HG03066 (cell line): ENCODE measurements around the gene PPT2.
A peak's percentile ranks its signal among the peaks of the same experiment; 100 is the strongest.
"Not testable (repeated sequence)": the region's sequence is repeated elsewhere in the genome, so short reads cannot be mapped to it uniquely, and the experiment has no call there.

Source experiments
- ATAC-seq: cut with Tn5 transposase; IDR thresholded peaks from one replicate; pipeline ENCODE4 v1.9.1; 2021; ENCODE audit warnings: low read depth; ENCODE audit not compliant: unreplicated experiment

The PPT2 gene

DNA sequence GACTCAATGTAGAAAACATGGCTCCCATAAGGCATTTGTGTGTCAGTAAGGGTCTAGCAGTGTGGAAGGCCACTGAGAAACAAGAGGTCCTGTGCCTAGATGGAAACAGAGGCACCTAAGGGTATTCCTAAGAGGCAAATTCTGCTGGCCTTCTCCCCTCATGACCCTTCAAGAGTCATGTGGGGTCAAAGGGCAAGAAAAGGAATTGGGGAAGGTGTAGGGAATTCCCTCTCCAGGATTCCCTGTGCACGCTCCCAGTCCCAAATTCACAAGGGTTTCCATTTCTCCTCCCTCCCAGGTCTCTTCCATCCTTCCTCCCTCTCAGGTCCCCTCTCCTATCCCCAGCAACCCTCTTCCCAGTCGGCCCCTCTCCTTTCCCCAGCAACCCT lies 21.4 kb downstream of the PPT2 start:
- no peak for ATAC-seq

DNA sequence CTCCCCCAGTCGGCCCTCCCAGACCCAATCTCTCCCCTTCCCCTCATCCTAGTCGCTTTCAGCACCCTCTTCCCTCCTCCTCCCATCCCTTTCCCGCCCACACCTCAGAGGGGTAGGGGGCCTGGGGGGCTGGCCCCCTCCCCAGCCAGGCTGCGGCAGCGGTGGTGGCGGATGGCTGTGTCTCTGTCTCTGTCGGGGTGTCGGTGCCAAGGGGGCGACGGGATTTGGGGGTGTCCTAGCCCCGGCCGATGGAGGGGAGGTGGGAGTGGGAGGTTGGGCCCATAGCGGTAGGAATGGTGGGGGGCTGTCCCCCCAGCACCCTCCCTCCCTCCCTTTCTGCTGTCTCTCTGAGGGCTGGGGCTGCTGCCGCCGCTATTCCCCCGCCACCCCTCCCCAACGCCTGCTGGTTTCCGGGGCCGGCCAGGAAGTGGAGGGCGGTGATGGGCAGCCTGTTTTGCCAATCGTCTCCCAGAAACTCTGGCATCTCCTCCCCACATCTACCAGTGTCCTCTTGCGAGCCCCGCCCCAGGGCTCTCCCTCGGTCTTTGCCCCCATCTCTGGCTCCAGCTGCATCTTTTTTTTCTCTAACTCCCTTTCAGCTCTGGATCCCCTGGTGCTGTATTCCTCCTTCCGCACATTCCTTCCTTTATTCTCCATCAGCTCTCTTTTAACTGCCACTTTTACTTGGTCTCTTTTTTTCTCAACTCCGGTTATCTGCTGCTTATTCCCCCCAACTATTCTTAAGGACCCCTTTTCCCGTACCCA lies 22.0 kb downstream of the PPT2 start, which contains the start of gene AGPAT1:
Gene AGPAT1 (minus strand): TSS at position 374 of the 765 bp plus-strand sequence. CDS start 4,588 bp downstream, outside the sequence.
- ATAC-seq: no peak

DNA sequence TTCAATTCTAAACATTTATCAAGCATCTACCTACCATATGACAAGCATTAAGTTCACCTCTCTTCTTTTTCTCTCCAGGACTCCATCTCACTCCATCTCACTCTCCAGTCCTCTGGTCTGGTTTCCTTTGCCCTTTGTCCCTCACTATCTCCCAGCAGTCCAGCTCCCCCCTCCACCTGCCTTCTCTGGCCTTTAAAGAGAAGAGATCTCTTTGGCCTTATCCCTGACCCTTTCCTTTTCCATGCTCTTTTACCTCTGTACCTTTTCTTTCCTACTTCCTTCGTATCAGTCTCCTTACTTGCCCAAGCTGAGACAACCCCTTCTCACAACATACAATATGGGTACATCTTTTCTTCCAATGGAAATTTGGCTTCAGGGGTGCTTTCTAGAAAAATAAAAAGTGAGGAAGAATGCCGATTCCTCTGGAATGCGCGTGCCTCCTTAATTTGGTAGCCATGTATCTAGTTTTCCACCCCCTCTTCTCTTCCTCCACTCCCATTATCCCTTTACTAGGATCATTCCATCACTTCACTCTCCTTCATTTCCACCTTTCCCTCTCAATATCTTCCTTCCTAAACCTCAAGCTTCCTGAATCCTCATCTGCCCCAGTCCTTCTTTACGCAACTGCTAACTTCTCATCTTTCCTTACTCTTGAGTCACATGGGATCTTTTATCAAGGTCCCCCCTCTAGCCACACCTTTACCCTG lies 22.7 kb downstream of the PPT2 start:
- no peak for ATAC-seq

DNA sequence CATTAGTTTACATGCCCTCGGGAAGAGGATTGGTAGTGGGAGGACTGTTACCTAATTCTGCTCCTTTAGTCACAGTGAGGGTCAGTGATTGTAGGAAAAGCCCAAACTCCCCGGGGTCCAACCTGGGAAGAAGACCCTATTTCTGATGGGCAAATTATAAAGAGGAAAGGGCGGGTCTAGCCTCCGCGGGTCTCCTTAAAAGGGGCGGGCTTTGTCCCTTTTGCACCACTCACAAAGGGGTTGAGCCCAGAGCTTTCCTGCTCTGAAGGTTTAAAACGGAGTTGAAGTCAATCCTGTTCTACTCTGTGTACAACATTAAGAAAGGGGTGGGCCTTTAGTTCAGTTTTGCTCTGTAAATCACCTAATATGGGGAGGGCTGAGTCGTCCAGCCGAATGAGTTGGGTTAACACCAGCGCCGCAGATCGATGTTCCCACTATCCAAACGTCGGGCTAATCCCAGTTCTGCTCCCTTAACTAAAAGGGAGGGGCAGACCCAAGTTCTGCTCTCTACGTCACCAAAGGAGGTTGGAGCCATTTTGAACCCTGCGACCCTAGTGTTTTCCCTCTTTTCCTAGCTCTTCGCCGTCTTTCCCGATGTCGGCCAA lies 23.3 kb downstream of the PPT2 start:
- no peak for ATAC-seq

DNA sequence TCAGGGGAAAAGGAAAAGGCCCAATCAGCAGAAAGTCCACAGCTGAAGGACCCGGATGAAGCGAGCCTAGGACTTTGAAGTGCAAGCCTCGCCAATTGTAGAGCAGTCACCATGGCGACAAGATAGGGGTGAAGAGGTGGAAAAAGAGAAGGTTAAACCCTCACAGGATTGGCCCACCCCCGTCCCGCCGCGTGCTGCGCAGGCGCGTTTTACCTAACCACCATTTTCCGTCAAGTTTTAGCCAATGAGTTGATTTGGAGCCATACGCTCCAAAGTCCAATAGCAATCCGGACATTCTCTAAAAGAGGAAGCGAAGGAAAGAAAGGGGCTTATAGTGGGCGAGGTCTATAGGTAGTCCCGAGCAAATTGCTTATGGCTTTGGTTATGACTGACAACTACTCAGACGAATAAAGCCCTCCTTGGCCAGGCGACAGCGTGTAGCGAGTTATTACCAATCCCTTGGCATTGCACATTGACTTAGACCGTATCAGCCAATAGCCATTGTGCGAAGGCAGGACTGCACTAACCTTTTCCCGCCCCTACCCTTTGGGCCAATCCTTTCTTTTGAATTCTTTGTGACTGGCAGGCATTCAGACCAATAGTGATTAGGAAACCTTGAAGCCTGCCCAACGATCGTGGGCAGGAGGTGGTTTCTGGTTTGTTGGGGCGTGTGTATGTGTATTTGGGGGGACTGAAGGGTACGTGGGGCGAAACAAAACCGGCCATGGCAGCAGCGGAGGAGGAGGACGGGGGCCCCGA lies 24.0 kb downstream of the PPT2 start, which contains the start of gene RNF5:
Gene RNF5 (plus strand): TSS at position 618 of the 759 bp plus-strand sequence. CDS start 107 bp downstream, at position 725.
- ATAC-seq: peak; percentile 81

DNA sequence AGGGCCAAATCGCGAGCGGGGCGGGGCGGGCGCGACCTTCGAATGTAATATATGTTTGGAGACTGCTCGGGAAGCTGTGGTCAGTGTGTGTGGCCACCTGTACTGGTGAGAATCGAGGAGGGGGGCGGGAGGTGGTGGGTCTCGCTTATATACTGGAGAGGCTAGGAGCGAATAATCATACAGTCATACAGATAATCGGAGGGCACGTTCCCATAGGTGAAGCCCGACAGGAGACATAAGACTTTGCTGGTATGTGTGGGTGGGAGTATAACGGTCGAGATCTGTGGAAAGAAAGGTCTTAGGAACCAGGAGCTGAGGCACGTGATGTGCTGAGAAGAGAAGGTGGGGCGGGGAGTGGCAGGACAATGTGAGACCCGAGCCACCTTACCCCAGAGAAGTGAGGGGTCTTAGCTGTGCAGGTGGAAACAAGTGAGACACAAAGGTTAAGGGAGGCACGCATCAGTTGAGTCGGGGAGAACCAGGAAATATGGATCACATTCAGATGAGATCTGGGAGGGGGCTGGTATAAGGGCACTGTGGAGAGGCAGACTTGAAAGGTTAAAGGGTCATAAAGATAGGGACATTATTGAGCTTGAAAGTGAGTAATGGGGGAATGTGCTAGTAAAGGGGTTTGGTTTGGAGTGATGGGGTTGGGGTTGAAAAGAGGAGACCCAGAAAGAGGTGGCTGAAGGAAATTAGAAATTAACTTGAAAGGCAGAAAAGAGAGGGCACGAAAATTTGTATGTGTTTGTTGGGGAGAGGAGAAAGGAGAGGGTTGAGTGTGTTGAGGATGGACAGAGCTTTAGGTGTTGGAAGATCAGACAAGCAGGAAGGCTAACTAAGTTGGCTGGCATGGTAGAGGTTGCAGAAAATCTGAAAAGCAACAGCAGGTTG lies 24.9 kb downstream of the PPT2 start:
- ATAC-seq: no peak

DNA sequence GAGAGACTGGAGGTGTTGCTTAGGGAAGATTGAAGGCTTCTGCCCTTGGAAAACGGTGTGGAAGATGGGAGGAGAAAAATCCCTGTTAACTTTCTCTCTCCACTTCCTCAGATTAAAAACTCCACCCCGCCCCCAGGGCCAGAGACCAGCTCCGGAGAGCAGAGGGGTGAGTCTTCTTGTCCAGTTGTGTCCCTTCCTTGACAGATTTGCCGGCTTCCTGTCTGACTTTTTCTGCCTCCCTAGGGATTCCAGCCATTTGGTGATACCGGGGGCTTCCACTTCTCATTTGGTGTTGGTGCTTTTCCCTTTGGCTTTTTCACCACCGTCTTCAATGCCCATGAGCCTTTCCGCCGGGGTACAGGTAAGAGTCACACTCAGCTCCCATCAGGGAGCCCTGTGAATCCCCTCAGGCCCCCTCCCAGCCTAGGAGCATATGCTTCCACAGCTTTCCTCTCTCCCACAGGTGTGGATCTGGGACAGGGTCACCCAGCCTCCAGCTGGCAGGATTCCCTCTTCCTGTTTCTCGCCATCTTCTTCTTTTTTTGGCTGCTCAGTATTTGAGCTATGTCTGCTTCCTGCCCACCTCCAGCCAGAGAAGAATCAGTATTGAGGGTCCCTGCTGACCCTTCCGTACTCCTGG lies 25.9 kb downstream of the PPT2 start:
- no peak for ATAC-seq

DNA sequence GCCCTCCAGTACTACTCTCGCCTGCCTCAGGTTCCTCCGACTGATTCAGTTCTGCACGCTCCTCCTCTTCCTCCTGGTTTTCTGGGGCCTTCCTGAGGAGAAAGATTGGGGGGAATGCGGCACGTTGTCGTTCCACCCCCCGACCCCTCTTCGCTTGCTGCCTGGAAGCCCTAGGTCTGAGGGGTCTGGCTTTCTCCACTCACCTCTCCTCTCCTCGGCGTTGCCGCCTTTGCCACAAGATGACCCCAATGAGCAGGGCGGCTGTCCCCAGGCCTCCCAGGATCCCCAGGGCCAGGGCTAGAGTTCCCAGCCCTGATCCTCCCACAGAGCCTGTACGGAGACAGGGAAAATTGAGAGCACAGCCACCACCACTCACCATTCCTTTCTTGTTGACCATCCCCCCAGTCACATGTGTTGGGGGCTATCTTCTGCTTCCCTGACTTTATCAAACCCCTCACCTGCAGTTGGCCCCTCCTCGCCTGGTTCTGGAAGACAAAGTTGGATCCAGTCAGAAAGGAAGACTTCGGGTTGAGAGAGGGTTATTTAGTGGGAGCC lies 27.3 kb downstream of the PPT2 start:
- ATAC-seq: no peak

DNA sequence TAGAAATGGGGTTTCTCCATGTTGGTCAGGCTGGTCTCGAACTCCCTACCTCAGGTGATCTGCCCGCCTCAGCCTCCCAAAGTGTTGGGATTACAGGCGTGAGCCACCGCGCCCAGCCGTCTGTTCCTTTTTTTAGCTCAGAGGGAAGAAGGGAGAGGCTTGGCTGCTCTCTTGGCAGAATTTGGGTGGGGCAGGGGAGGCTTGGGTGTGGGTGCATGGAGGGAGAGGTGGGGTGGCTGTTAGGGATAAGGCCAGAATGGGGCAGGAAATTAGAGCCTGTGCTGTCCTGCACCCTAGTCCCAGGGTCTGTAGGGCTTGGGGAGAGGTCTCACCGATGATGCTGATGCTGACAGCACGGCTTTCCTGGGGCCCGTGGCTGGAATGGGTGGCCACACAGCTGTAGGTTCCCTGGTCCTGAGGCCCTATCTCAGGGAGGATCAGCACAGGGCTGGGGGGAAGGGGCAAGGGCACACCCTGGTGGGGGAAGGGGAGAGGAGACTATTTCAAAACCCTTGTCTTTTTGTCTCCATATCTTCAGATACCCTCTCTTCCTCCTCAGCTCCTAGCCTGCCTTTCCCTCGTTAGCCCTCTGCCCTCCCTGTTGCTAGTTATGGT lies 28.1 kb downstream of the PPT2 start:
- ATAC-seq: no peak

DNA sequence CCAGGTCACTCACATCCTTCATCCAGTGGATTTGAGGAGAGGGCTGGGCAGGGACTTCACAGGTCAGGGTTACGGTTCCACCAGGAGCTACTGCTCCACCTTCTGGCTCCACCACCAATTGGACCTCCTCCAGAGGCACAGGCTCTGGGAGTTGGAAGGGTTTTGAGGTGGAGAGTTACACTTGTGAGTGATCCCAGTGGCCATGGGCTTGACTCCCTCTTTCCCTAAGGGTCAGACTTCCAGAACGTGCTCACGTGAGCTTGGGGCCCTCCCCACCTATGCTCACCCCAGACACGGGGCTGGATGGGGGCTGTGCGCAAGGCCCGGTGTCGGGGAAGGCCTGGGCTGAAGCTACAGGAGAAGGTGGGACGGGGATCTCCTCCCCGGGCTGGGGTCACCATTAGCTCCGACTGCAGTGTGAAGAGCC lies 28.6 kb downstream of the PPT2 start:
- ATAC-seq: no peak

DNA sequence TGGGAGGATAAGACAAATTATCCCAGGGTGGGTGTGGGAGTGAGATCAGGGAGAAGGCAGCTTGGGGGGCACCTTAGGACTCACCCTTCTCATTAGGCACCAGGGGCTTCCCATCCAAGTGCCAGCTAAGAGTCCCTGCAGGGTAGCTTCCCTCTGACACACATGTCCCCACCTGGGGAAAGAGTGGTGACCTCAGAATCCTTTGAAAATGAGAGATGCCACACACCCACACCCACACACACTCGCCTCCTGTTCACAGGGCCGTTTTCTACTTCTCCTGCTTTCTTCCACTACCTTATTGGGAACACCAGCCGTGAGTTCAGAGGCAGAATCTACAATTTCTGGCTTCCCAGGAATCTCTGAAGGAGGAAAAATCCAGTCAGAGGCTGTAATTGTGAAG lies 29.1 kb downstream of the PPT2 start:
- no peak for ATAC-seq

DNA sequence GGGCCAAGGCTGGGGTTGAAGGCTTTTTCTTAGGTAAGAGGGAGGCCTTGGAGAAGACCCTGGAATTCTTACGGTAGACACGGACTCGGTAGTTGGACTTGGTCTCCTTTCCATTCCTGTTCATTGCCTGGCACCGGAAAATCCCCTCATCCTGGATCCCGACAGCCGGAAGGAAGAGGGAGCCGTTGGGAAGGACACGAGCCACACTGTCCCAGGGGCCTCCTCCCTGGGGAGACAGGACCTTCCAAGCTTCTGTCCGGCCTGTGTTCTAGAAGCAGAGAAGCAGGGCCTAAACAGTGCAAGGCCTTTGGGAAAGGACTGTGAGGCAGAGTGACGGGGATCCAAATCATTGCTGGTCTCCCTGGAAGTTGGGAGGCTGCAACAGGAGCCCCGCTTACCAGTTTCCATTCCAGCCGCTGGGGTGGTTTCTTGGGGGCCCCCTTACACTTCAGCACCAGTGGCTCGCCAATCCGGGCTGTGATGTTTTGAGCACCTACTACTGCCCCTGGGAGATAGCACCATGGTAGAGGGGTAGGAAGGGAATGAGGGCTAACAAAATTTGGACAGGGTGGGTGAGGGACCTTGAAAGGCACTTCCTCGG lies 29.6 kb downstream of the PPT2 start:
- no peak for ATAC-seq

DNA sequence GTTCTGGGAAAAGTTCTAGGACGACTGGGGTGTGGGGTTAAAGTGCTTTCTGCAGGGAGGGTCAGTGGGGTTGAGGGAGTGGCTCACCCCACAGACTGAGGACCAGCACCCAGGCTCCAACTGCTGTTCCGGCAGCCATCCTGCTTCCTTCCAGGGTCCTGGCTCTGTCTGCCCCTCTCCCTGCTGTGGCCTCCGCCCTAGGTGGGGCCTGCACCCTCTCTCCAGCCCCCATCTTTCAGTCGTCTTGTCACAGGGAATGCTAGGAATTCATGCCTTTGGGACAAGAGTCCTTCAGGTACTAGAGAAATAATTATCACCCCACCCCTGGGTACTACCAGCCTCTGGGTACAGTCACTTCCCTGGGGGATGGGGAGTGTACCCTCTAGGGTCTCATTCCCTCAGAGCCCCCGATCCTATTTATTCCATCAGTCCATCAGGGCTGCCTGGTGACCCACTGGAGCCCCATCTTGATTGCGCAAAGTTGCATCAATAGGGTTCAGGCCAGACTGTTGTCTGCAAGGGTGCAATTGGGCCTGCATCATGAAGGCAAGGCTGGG lies 30.2 kb downstream of the PPT2 start, which contains the start of gene AGER:
Gene AGER (minus strand): TSS at position 170 of the 557 bp plus-strand sequence. CDS start 31 bp downstream, at position 139.
- ATAC-seq: no peak

DNA sequence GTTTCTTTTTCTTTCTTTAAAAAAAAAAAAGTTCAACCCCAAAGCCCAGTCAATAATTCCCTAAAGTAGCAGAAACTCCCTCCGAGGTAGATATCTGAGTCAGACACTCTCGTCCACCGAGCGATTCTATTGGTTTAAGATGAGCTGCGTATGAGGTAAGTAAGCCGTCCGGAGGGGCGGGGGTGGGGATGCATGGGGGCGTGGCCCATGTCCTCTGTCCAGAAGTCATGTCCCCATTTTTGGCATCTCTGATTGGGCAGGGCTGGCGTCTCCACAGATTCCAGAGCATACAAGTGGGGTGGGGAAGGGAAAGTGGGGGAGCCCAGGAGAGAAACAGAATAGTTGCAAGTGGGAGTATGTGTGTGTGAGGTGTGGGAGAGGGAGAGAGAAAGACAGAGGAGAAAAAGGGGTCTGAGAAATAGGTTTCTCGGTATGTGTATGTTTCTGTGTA lies 31.8 kb downstream of the PPT2 start:
- not testable (repeated sequence) for ATAC-seq

DNA sequence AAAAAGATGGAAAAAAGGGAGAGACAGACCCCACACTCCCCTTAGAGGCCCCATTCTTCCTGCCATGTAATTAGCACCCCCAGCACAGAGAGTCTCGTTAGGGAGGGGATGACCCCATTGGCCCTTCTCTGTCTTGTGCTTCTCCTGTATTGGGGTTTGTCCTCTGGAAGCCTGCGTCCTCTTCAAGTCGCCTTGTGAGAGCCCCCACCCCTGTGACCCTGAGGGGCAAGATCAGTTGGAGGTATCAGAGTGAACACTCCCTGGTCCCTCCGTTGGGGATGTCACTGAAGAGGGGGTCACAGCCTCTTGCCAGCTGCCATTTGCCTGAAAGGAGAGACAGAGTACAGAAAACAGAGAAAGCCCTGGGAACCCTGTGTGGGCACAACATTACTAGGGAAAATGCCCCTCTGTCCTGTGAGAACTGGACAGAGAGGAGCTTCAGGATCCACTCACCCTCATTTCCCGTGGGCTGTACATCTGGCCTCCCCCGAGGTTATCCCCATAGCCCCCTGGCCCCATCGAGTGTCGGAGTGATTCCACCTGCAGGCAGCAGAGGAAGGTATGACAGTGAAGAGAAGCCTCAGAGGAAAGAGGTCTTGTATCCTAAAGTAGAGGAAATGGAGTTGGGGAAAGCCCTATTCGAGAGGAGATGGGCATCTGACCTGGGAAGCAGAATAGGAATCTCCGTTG lies 32.4 kb downstream of the PPT2 start:
- not testable (repeated sequence) for ATAC-seq

DNA sequence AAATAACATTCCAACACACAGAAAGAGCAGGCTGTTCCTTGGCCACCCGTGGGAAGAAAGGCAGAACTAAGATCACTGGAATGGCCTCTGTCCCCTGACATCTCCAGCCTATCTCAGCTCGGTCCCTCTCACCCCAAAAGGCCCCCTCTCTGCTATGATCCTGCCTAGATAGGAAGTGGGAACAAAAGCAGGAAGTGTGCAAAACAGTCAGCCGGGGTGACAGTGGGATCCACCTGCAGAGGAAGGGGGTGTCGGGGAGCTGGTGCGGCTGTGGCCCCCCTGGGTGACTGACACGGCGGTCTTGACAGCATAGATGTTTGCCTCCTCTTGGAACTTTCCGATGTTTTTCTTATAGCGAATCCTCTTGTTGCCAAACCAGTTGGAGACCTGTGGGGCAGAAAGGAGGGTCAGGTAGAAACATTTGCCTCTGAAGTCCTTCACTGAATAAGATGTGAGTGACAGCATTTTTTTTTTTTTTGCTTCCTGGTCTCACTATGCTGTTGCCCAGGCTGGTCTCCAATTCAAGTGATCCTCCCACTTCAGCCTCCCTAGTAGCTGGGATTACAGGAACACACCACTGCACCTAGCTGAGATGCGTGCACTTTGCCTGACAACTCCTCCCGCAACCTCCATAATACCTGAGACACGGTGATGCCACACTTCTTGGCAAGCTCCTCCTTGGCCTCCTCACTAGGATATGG lies 33.2 kb downstream of the PPT2 start:
- ATAC-seq: no peak
